HEK293T (cell line): Measurements from ENCODE around the gene PIGU.
"Not testable (repeated sequence)": the region's sequence is repeated elsewhere in the genome, so short reads cannot be mapped to it uniquely, and the experiment has no call there.

Experiments used
- ARNT ChIP-seq: fragments of 450-650 bp; IDR thresholded peaks from 2 replicates; pipeline ENCODE4 v1.6.1; 2017; ENCODE audit warnings: mild to moderate bottlenecking
- BHLHE40 ChIP-seq: fragments of 450-650 bp; IDR thresholded peaks from 2 replicates; pipeline ENCODE4 v1.6.1; 2016; ENCODE audit warnings: mild to moderate bottlenecking, moderate library complexity, borderline replicate concordance
- ELF4 ChIP-seq: fragments of 450-650 bp; IDR thresholded peaks from 2 replicates; pipeline ENCODE4 v1.6.1; 2017; ENCODE audit warnings: antibody characterized with exemption
- FOXA1 ChIP-seq: fragments of 450-650 bp; IDR thresholded peaks from 2 replicates; pipeline ENCODE4 v1.6.1; 2016; ENCODE audit warnings: mild to moderate bottlenecking
- FOXK2 ChIP-seq: fragments of 450-650 bp; IDR thresholded peaks from 2 replicates; pipeline ENCODE4 v1.6.1; 2016; ENCODE audit warnings: mild to moderate bottlenecking
- HDGF ChIP-seq: fragments of 450-650 bp; IDR thresholded peaks from 2 replicates; pipeline ENCODE4 v1.6.1; 2017; ENCODE audit warnings: antibody characterized with exemption, borderline replicate concordance
- L3MBTL2 ChIP-seq: fragments of 450-650 bp; conservative IDR thresholded peaks from 2 replicates; pipeline ENCODE4 v1.6.1; 2016; ENCODE audit warnings: mild to moderate bottlenecking
- LEF1 ChIP-seq: fragments of 450-650 bp; IDR thresholded peaks from 2 replicates; pipeline ENCODE4 v1.6.1; 2017; ENCODE audit warnings: mild to moderate bottlenecking, borderline replicate concordance
- NFRKB ChIP-seq: fragments of 450-650 bp; IDR thresholded peaks from 2 replicates; pipeline ENCODE4 v1.6.1; 2016; ENCODE audit warnings: mild to moderate bottlenecking, moderate library complexity
- SP1 ChIP-seq: fragments of 450-650 bp; IDR thresholded peaks from 2 replicates; pipeline ENCODE4 v1.6.1; 2017
- SUZ12 ChIP-seq: fragments of 450-650 bp; IDR thresholded peaks from 2 replicates; pipeline ENCODE4 v1.6.1; 2016; ENCODE audit warnings: mild to moderate bottlenecking
- TARDBP ChIP-seq: fragments of 450-650 bp; IDR thresholded peaks from 2 replicates; pipeline ENCODE4 v1.6.1; 2016
- ZNF384 ChIP-seq: fragments of 450-650 bp; IDR thresholded peaks from 2 replicates; pipeline ENCODE4 v1.6.1; 2016
- TF ChIP-seq, protein P1 (sequence below): fragments of 450-650 bp; IDR thresholded peaks from 2 replicates; pipeline ENCODE4 v1.6.1; 2016

DNA sequence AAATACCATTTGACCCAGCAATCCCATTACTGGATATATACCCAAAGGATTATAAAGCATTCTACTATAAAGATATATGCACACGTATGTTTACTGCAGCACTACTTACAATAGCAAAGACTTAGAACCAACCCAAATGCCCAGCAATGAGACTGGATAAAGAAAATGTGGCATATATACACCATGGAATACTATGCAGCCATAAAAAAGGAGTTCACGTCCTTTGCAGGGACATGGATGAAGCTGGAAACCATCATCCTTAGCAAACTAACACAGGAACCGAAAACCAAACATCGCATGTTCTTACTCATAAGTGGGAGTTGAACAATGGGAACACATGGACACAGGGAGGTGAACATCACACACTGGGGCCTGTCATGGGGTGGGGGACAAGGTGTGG lies 64.9 kb downstream of the PIGU start:
- not testable (repeated sequence) for TF ChIP-seq ZNF384, LEF1, SP1, BHLHE40, FOXA1, NFRKB, ARNT, FOXK2, HDGF, TARDBP, ELF4, SUZ12, L3MBTL2
- TF ChIP-seq, protein P1, sequence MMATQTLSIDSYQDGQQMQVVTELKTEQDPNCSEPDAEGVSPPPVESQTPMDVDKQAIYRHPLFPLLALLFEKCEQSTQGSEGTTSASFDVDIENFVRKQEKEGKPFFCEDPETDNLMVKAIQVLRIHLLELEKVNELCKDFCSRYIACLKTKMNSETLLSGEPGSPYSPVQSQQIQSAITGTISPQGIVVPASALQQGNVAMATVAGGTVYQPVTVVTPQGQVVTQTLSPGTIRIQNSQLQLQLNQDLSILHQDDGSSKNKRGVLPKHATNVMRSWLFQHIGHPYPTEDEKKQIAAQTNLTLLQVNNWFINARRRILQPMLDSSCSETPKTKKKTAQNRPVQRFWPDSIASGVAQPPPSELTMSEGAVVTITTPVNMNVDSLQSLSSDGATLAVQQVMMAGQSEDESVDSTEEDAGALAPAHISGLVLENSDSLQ, result not testable (repeated sequence)
